Cardiac muscle cell (in vitro differentiated cells and primary cell): ENCODE results near the gene CMIP. TPM values are rescaled to one million over a fixed set of nuclear protein-coding genes. Genes with fewer than 3 reads are reported as not detected.
A peak's percentile ranks its signal among the peaks of the same experiment; 100 is the strongest.
"Not testable (repeated sequence)": the region's sequence is repeated elsewhere in the genome, so short reads cannot be mapped to it uniquely, and the experiment has no call there.

Experiments used
- DNase-seq, 2 donors: peaks; one replicate each; pipeline versions ENCODE4 v3.0.0 to v3.0.0-alpha.2; 2010 to 2017; ENCODE audit warnings: low read depth in 1 of 2, low spot score in 1 of 2
- H3K27ac ChIP-seq: fragments of 200-600 bp; sonication (generic); 2 replicates; pipeline ENCODE4 v1.5.1; 2016
- H3K27me3 ChIP-seq: fragments of 200-600 bp; sonication (generic); 2 replicates; pipeline ENCODE4 v1.6.0; 2016; ENCODE audit warnings: control low read depth
- H3K36me3 ChIP-seq: fragments of 200-600 bp; sonication (generic); 2 replicates; pipeline ENCODE4 v1.5.1; 2016; ENCODE audit warnings: control low read depth
- H3K4me1 ChIP-seq: fragments of 200-600 bp; sonication (generic); 2 replicates; pipeline ENCODE4 v1.8.1; 2017; ENCODE audit warnings: low read depth, mild to moderate bottlenecking, mixed run types
- H3K4me3 ChIP-seq: fragments of 200-600 bp; sonication (generic); 2 replicates; pipeline ENCODE4 v1.5.1; 2016; ENCODE audit warnings: mild to moderate bottlenecking
- H3K9me3 ChIP-seq: fragments of 200-600 bp; sonication (generic); 2 replicates; pipeline ENCODE4 v1.5.1; 2017; ENCODE audit warnings: low read depth, mild to moderate bottlenecking, control low read depth
- CTCF ChIP-seq: IDR thresholded peaks from 2 replicates; pipeline ENCODE4 v1.5.1; 2012; ENCODE audit warnings: low read depth, mild to moderate bottlenecking, low read length
- polyA plus RNA-seq: library from polyadenylated mRNA; unstranded; fragments of >200 nt; fragmentation: Nextera tagmentation; extraction: Ambion mirVana; gene quantifications from 2 replicates; pipeline ENCODE4 v1.2.1, GENCODE V29; 2016
- total RNA-seq: library from RNA; depleted of rRNA; stranded (reverse); fragments of >200 nt; gene quantifications from 2 replicates; pipeline ENCODE4 v1.2.3, GENCODE V29; 2016

The CMIP gene
- total and polyA plus RNA-seq, 2 experiments from 2014 or later: 1.8 to 22.2 TPM

- Histone ChIP-seq H3K27ac (no peak overlapping the region), H3K27me3 (no peaks in the 10 kb centered on the region), H3K36me3 (no peaks in the 10 kb centered on the region), H3K4me3 (no peak overlapping the region), H3K4me1 (no peaks in the 10 kb centered on the region), H3K9me3 (no peaks in the 10 kb centered on the region)
- TF ChIP-seq CTCF: no peak
- no peak for DNase-seq
These were observed 76.0 kb downstream of the CMIP start for GRCh38 chr16:81520560-81521135.

GRCh38 chr16:81521141-81521626 is 76.6 kb downstream of the CMIP start:
- no peak for DNase-seq
- H3K27me3 ChIP-seq: no peaks in the 10 kb centered on the region
- H3K27ac ChIP-seq: no peak overlapping the region
- H3K4me1 ChIP-seq: no peaks in the 10 kb centered on the region
- no peaks in the 10 kb centered on the region for H3K36me3 ChIP-seq
- H3K4me3 ChIP-seq: no peak overlapping the region
- TF ChIP-seq CTCF: no peak
- H3K9me3 ChIP-seq: no peaks in the 10 kb centered on the region

GRCh38 chr16:81522108-81522701 is 77.6 kb downstream of the CMIP start:
- no peaks in the 10 kb centered on the region for H3K9me3 ChIP-seq
- DNase-seq: no peak
- no peak overlapping the region for H3K27ac ChIP-seq
- no peaks in the 10 kb centered on the region for H3K4me1 ChIP-seq
- no peak for TF ChIP-seq CTCF
- H3K27me3 ChIP-seq: no peaks in the 10 kb centered on the region
- H3K36me3 ChIP-seq: no peaks in the 10 kb centered on the region
- H3K4me3 ChIP-seq: no peak overlapping the region

GRCh38 chr16:81522851-81523250 is 78.2 kb downstream of the CMIP start:
- DNase-seq, H3K4me1 ChIP-seq, H3K27ac ChIP-seq, H3K9me3 ChIP-seq, H3K27me3 ChIP-seq, H3K4me3 ChIP-seq, H3K36me3 ChIP-seq: not testable (repeated sequence)

- H3K27me3 ChIP-seq: no peaks in the 10 kb centered on the region
- no peaks in the 10 kb centered on the region for H3K4me1 ChIP-seq
- no peaks in the 10 kb centered on the region for H3K36me3 ChIP-seq
- TF ChIP-seq CTCF: no peak
- no peak overlapping the region for H3K27ac ChIP-seq
- H3K9me3 ChIP-seq: no peaks in the 10 kb centered on the region
- H3K4me3 ChIP-seq: no peak overlapping the region
- DNase-seq: peak in 1 of 2 donors; percentile 70
These were observed 78.9 kb downstream of the CMIP start for GRCh38 chr16:81523387-81524115.

- H3K4me1 ChIP-seq: no peaks in the 10 kb centered on the region
- DNase-seq: no peak
- H3K27me3 ChIP-seq: no peaks in the 10 kb centered on the region
- TF ChIP-seq CTCF: no peak
- no peak overlapping the region for H3K4me3 ChIP-seq
- H3K9me3 ChIP-seq: no peaks in the 10 kb centered on the region
- H3K36me3 ChIP-seq: no peaks in the 10 kb centered on the region
- no peak overlapping the region for H3K27ac ChIP-seq
These were observed 79.8 kb downstream of the CMIP start for GRCh38 chr16:81524382-81524781.

- H3K9me3 ChIP-seq, H3K4me1 ChIP-seq, DNase-seq, H3K27me3 ChIP-seq, H3K27ac ChIP-seq, H3K36me3 ChIP-seq, H3K4me3 ChIP-seq: not testable (repeated sequence)
These were observed 80.3 kb downstream of the CMIP start for GRCh38 chr16:81524885-81525284.
